IPS-15b (cell line): ENCODE data around the gene TPST2.

ENCODE experiments used
- H3K27me3 ChIP-seq: one replicate; pipeline ENCODE4 v1.6.1; 2013; ENCODE audit warnings: low read length; ENCODE audit not compliant: control insufficient read depth, insufficient read depth
- H3K36me3 ChIP-seq: one replicate; pipeline ENCODE4 v1.6.1; 2013; ENCODE audit warnings: low read length; ENCODE audit not compliant: control insufficient read depth, insufficient read depth
- H3K4me1 ChIP-seq: one replicate; pipeline ENCODE4 v1.6.1; 2013; ENCODE audit warnings: mild to moderate bottlenecking, low read length; ENCODE audit not compliant: control insufficient read depth, insufficient read depth
- H3K4me3 ChIP-seq: one replicate; pipeline ENCODE4 v1.5.1; 2013; ENCODE audit warnings: low read depth, low read length
- H3K9ac ChIP-seq: one replicate; pipeline ENCODE4 v1.6.1; 2013; ENCODE audit warnings: low read depth, mild to moderate bottlenecking, low read length
- H3K9me3 ChIP-seq: one replicate; pipeline ENCODE4 v1.6.1; 2013; ENCODE audit warnings: mild to moderate bottlenecking, low read length; ENCODE audit not compliant: control insufficient read depth, insufficient read depth

Gene TPST2

GRCh38 chr22:26550498-26551033 lies 39.4 kb downstream of the TPST2 start:
- H3K36me3 ChIP-seq = peaks cover 6% of the 10 kb centered on the region
- H3K27me3 ChIP-seq = no peaks in the 10 kb centered on the region
- peaks cover 22% of the 10 kb centered on the region for H3K4me1 ChIP-seq
- H3K4me3 ChIP-seq = no peak overlapping the region
- H3K9ac ChIP-seq = no peak overlapping the region
- no peaks in the 10 kb centered on the region for H3K9me3 ChIP-seq

- H3K4me1 ChIP-seq = peaks cover 16% of the 10 kb centered on the region
- H3K4me3 ChIP-seq = no peak overlapping the region
- no peaks in the 10 kb centered on the region for H3K9me3 ChIP-seq
- no peaks in the 10 kb centered on the region for H3K27me3 ChIP-seq
- peaks cover 6% of the 10 kb centered on the region for H3K36me3 ChIP-seq
- H3K9ac ChIP-seq = no peak overlapping the region
These were observed 39.9 kb downstream of the TPST2 start for GRCh38 chr22:26549902-26550497.

- H3K9ac ChIP-seq = peak overlapping the region; percentile 9
- H3K4me1 ChIP-seq = peaks cover 11% of the 10 kb centered on the region
- H3K9me3 ChIP-seq = no peaks in the 10 kb centered on the region
- peaks cover 6% of the 10 kb centered on the region for H3K36me3 ChIP-seq
- no peak overlapping the region for H3K4me3 ChIP-seq
- H3K27me3 ChIP-seq = no peaks in the 10 kb centered on the region
These were observed 40.9 kb downstream of the TPST2 start for GRCh38 chr22:26548984-26549383.

GRCh38 chr22:26548303-26548702 lies 41.6 kb downstream of the TPST2 start:
- Histone ChIP-seq H3K4me1 (peaks cover 8% of the 10 kb centered on the region), H3K9ac (no peak overlapping the region), H3K36me3 (peaks cover 11% of the 10 kb centered on the region), H3K27me3 (no peaks in the 10 kb centered on the region), H3K4me3 (no peak overlapping the region), H3K9me3 (no peaks in the 10 kb centered on the region)

GRCh38 chr22:26547837-26548236 lies 42.1 kb downstream of the TPST2 start:
- peaks cover 15% of the 10 kb centered on the region for H3K36me3 ChIP-seq
- no peak overlapping the region for H3K9ac ChIP-seq
- no peak overlapping the region for H3K4me3 ChIP-seq
- H3K4me1 ChIP-seq = peaks cover 8% of the 10 kb centered on the region
- no peaks in the 10 kb centered on the region for H3K9me3 ChIP-seq
- H3K27me3 ChIP-seq = no peaks in the 10 kb centered on the region

- Histone ChIP-seq H3K9me3 (no peaks in the 10 kb centered on the region), H3K4me3 (no peak overlapping the region), H3K36me3 (peaks cover 19% of the 10 kb centered on the region), H3K9ac (no peak overlapping the region), H3K4me1 (peaks cover 8% of the 10 kb centered on the region), H3K27me3 (no peaks in the 10 kb centered on the region)
These were observed 42.5 kb downstream of the TPST2 start for GRCh38 chr22:26547426-26547825.

- Histone ChIP-seq H3K4me3 (no peak overlapping the region), H3K4me1 (peaks cover 6% of the 10 kb centered on the region), H3K36me3 (peaks cover 28% of the 10 kb centered on the region), H3K9ac (no peak overlapping the region), H3K27me3 (no peaks in the 10 kb centered on the region), H3K9me3 (no peaks in the 10 kb centered on the region)
These were observed 43.6 kb downstream of the TPST2 start for GRCh38 chr22:26546282-26546681.

GRCh38 chr22:26545827-26546226 lies 44.1 kb downstream of the TPST2 start:
- Histone ChIP-seq H3K4me1 (peaks cover 2% of the 10 kb centered on the region), H3K27me3 (no peaks in the 10 kb centered on the region), H3K4me3 (no peak overlapping the region), H3K36me3 (peaks cover 33% of the 10 kb centered on the region), H3K9ac (no peak overlapping the region), H3K9me3 (no peaks in the 10 kb centered on the region)

GRCh38 chr22:26545385-26545784 lies 44.5 kb downstream of the TPST2 start:
- H3K9ac ChIP-seq = no peak overlapping the region
- H3K4me1 ChIP-seq = no peaks in the 10 kb centered on the region
- H3K4me3 ChIP-seq = no peak overlapping the region
- no peaks in the 10 kb centered on the region for H3K27me3 ChIP-seq
- H3K36me3 ChIP-seq = peaks cover 37% of the 10 kb centered on the region
- no peaks in the 10 kb centered on the region for H3K9me3 ChIP-seq

- H3K4me3 ChIP-seq = no peak overlapping the region
- H3K4me1 ChIP-seq = no peaks in the 10 kb centered on the region
- no peaks in the 10 kb centered on the region for H3K27me3 ChIP-seq
- no peaks in the 10 kb centered on the region for H3K9me3 ChIP-seq
- no peak overlapping the region for H3K9ac ChIP-seq
- peaks cover 41% of the 10 kb centered on the region for H3K36me3 ChIP-seq
These were observed 45.4 kb downstream of the TPST2 start for GRCh38 chr22:26544489-26544888.

GRCh38 chr22:26542831-26543230 lies 47.1 kb downstream of the TPST2 start:
- H3K36me3 ChIP-seq = peaks cover 41% of the 10 kb centered on the region

GRCh38 chr22:26541167-26541819 lies 48.6 kb downstream of the TPST2 start:
- Histone ChIP-seq H3K4me1 (no peaks in the 10 kb centered on the region), H3K4me3 (no peak overlapping the region), H3K9ac (no peak overlapping the region), H3K9me3 (no peaks in the 10 kb centered on the region), H3K36me3 (peaks cover 47% of the 10 kb centered on the region), H3K27me3 (no peaks in the 10 kb centered on the region)

More at GRCh38 chr22:26542831-26543230, 47.1 kb downstream of the TPST2 start:
- H3K4me1 ChIP-seq = no peaks in the 10 kb centered on the region
- H3K9ac ChIP-seq = no peak overlapping the region
- no peaks in the 10 kb centered on the region for H3K27me3 ChIP-seq
- no peaks in the 10 kb centered on the region for H3K9me3 ChIP-seq
- H3K4me3 ChIP-seq = no peak overlapping the region
